ENCODE measurements around the gene TUBB3. TPM values are rescaled to one million over a fixed set of nuclear protein-coding genes. Genes with fewer than 3 reads are reported as not detected.

TUBB3 gene
- total and polyA plus RNA-seq, 8 donors, result 0.29 to 14.5 (median 3.7) TPM; not detected in 2

DNA sequence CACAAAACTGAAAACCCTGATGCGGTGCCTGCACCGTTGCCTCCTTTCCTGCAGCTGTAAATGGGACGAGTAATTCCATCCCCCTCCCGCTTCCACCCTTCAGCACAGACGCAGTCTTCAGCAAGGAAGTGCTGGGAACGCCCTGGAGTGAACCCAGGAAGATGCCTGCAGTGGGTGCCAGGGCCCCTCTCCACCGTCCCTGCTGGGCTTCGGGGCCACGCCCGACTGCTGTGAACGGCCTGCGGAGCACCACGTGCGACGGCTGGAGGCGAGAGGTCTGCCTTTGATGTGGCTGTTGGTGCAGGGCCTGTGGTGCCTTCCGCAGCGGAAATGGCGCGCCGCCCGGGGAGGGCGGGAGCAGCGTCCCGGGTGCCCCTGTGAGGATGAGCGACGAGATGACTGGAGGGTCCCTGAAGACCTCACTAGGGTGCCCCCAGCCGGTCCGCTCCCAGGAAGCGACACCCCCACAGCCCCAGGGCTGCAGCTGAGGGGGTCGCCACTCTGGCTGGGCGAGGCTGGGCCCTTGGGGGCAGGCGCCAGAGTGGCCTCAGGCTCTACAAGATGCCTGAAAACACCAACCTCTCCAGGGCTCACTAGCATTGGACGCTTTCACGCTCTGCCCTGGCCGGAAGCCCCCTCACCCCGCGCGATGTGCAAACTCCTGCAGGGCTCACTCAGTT lies 5.2 kb upstream of the TUBB3 start:
- H3K27ac ChIP-seq, result peak overlapping the region in 3 of 5 donors; percentile 31 to 67 (median 58)
- peaks cover 34 to 59% (median 45%) of the 10 kb centered on the region in 4 donors for H3K4me1 ChIP-seq
- intact Hi-C loops (cut with DNase I; ENCODE audit: low total_unique reads), result no loop called here
- peak; percentile 53 to 64 (median 62) for TF ChIP-seq POLR2AphosphoS5 (IDR thresholded peaks at IDR 0.05)
- no peak for TF ChIP-seq POLR2A (IDR thresholded peaks at IDR 0.05)
- no peaks in the 10 kb centered on the region for H3K9me3 ChIP-seq
- WGBS, 5 donors, result 0 to 1% (median 1%) methylated on average over 28 to 39 of the region's 39 CpGs
- DNase-seq, result peak; percentile 77 to 93
- peaks cover 0 to 9% (median 8%) of the 10 kb centered on the region in 4 donors for H3K36me3 ChIP-seq
- H3K4me3 ChIP-seq, result peak overlapping the region; percentile 32 to 49 (median 36)
- H3K27me3 ChIP-seq, result peaks cover 0 to 54% (median 18%) of the 10 kb centered on the region in 3 donors

GRCh38 chr16:89918453-89919347 lies 4.4 kb upstream of the TUBB3 start, which contains the start of gene MC1R:
MC1R (plus strand) TSS chr16:89918862; CDS start chr16:89919259, 397 bp downstream.
- Histone ChIP-seq H3K4me1 (peaks cover 42 to 67% (median 51%) of the 10 kb centered on the region in 4 donors), H3K27ac (peak within 1 kb of the TSS in 3 of 5 donors; percentile 31 to 67 (median 58)), H3K9me3 (no peaks in the 10 kb centered on the region), H3K27me3 (peaks cover 5 to 61% (median 24%) of the 10 kb centered on the region in 3 donors), H3K4me3 (peak within 1 kb of the TSS; percentile 32 to 49 (median 36)), H3K36me3 (peaks cover 0 to 1% (median under 1%) of the 10 kb centered on the region in 4 donors)
- WGBS, 5 donors, result 6 to 9% (median 8%) methylated on average over 22 to 23 of the region's 23 CpGs
- DNase-seq, result peak in 1 of 2 donors; percentile 72
- TF ChIP-seq CTCF (IDR thresholded peaks at IDR 0.05), result peak in 3 of 7 experiments; percentile 16 to 29 (median 18)
- TF ChIP-seq EP300 (IDR thresholded peaks at IDR 0.05), result no peak
- intact Hi-C loops (cut with DNase I; ENCODE audit: low total_unique reads), result no loop called here

DNA sequence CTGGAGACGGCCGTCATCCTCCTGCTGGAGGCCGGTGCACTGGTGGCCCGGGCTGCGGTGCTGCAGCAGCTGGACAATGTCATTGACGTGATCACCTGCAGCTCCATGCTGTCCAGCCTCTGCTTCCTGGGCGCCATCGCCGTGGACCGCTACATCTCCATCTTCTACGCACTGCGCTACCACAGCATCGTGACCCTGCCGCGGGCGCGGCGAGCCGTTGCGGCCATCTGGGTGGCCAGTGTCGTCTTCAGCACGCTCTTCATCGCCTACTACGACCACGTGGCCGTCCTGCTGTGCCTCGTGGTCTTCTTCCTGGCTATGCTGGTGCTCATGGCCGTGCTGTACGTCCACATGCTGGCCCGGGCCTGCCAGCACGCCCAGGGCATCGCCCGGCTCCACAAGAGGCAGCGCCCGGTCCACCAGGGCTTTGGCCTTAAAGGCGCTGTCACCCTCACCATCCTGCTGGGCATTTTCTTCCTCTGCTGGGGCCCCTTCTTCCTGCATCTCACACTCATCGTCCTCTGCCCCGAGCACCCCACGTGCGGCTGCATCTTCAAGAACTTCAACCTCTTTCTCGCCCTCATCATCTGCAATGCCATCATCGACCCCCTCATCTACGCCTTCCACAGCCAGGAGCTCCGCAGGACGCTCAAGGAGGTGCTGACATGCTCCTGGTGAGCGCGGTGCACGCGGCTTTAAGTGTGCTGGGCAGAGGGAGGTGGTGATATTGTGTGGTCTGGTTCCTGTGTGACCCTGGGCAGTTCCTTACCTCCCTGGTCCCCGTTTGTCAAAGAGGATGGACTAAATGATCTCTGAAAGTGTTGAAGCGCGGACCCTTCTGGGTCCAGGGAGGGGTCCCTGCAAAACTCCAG lies 3.4 kb upstream of the TUBB3 start:
- H3K36me3 ChIP-seq, result no peaks in the 10 kb centered on the region
- peaks cover 16 to 72% (median 35%) of the 10 kb centered on the region in 3 donors for H3K27me3 ChIP-seq
- H3K4me3 ChIP-seq, result no peak overlapping the region
- 87 to 92% (median 91%) methylated on average over 46 to 52 of the region's 52 CpGs for WGBS, 5 donors
- no peak for DNase-seq
- no peak overlapping the region for H3K27ac ChIP-seq
- TF ChIP-seq POLR2A (IDR thresholded peaks at IDR 0.05), result no peak
- no peak for TF ChIP-seq POLR2AphosphoS5 (IDR thresholded peaks at IDR 0.05)
- TF ChIP-seq CTCF (IDR thresholded peaks at IDR 0.05), result no peak
- TF ChIP-seq EP300 (IDR thresholded peaks at IDR 0.05), result no peak
- intact Hi-C loops (cut with DNase I; ENCODE audit: low total_unique reads), result no loop called here
- no peaks in the 10 kb centered on the region for H3K9me3 ChIP-seq
- H3K4me1 ChIP-seq, result peaks cover 48 to 77% (median 60%) of the 10 kb centered on the region in 4 donors

- Histone ChIP-seq H3K27ac (peak overlapping the region in 3 of 5 donors; percentile 82 to 90 (median 89)), H3K4me3 (no peak overlapping the region), H3K27me3 (peaks cover 18 to 82% (median 41%) of the 10 kb centered on the region in 3 donors), H3K9me3 (no peaks in the 10 kb centered on the region), H3K4me1 (peaks cover 51 to 87% (median 67%) of the 10 kb centered on the region in 4 donors), H3K36me3 (no peaks in the 10 kb centered on the region)
- WGBS, 5 donors, result 39 to 45% (median 41%) methylated on average over 6 of the region's 6 CpGs
- no peak for DNase-seq
- intact Hi-C loops (cut with DNase I; ENCODE audit: low total_unique reads), result no loop called here
- TF ChIP-seq CTCF (IDR thresholded peaks at IDR 0.05) (no peak), EP300 (IDR thresholded peaks at IDR 0.05) (no peak), POLR2AphosphoS5 (IDR thresholded peaks at IDR 0.05) (no peak), POLR2A (IDR thresholded peaks at IDR 0.05) (no peak)
Observed at GRCh38 chr16:89920723-89921122, 2.4 kb upstream of the TUBB3 start.

Data from stomach (tissue), 9 donors.